ENCODE data around the gene PTPRD. TPM values are rescaled to one million over a fixed set of nuclear protein-coding genes. Genes with fewer than 3 reads are reported as not detected.
"Not testable (repeated sequence)": the region's sequence is repeated elsewhere in the genome, so short reads cannot be mapped to it uniquely, and the experiment has no call there.

Gene PTPRD
- total RNA-seq, 1 donor from 2014 or later, result 6.9 TPM

- no peak overlapping the region for H3K27ac ChIP-seq
- no peaks in the 10 kb centered on the region for H3K9me3 ChIP-seq
- no peaks in the 10 kb centered on the region for H3K27me3 ChIP-seq
- intact Hi-C loops (cut with DNase I), result no loop called here
- no peak overlapping the region for H3K4me3 ChIP-seq
- H3K36me3 ChIP-seq, result no peaks in the 10 kb centered on the region
- H3K4me1 ChIP-seq, result no peaks in the 10 kb centered on the region
- TF ChIP-seq, protein P1, sequence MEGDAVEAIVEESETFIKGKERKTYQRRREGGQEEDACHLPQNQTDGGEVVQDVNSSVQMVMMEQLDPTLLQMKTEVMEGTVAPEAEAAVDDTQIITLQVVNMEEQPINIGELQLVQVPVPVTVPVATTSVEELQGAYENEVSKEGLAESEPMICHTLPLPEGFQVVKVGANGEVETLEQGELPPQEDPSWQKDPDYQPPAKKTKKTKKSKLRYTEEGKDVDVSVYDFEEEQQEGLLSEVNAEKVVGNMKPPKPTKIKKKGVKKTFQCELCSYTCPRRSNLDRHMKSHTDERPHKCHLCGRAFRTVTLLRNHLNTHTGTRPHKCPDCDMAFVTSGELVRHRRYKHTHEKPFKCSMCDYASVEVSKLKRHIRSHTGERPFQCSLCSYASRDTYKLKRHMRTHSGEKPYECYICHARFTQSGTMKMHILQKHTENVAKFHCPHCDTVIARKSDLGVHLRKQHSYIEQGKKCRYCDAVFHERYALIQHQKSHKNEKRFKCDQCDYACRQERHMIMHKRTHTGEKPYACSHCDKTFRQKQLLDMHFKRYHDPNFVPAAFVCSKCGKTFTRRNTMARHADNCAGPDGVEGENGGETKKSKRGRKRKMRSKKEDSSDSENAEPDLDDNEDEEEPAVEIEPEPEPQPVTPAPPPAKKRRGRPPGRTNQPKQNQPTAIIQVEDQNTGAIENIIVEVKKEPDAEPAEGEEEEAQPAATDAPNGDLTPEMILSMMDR (IDR thresholded peaks at IDR 0.05), result no peak
- no peak for DNase-seq (ENCODE audit: low spot score in 2 of 2)
Observed at GRCh38 chr9:10387282-10387681, 225.5 kb downstream of the PTPRD start.

- intact Hi-C loops (cut with DNase I), result no loop called here
- Histone ChIP-seq H3K36me3 (no peaks in the 10 kb centered on the region), H3K27ac (no peak overlapping the region), H3K4me3 (no peak overlapping the region), H3K27me3 (no peaks in the 10 kb centered on the region), H3K4me1 (no peaks in the 10 kb centered on the region), H3K9me3 (no peaks in the 10 kb centered on the region)
- no peak for DNase-seq (ENCODE audit: low spot score in 2 of 2)
- TF ChIP-seq, protein P1 (IDR thresholded peaks at IDR 0.05), result no peak
Observed at GRCh38 chr9:10371824-10372223, 241.0 kb downstream of the PTPRD start.

DNA sequence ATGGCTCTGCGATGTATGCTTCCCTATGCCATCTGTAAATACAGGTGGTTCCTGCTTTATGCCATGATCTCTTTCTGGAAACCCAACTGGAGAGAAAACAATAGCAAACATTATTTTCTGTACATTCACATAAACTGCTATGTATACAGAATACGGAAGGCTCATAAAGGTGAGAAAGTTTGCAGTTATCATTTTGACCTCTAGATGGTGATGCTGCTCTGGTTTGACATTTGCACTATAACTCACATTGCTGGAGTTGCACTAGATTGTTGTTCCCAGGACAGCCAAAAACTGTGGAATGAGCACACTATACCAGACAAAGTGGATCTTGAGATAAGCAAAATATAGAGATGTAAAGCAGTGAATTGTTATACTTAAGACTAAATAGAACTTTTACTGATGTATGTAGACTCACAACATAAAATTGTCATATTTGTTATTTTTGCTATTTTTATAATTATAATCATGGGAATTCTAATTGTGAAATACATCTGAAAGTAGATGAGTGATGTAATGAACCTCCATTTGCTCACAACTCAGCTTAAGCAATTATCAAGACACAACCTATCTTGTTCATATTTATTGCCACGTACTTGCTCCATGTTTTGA is 246.5 kb downstream of the PTPRD start:
- TF ChIP-seq, protein P1 (IDR thresholded peaks at IDR 0.05), result peak in 1 of 3 experiments; percentile 27
- Histone ChIP-seq H3K9me3 (no peaks in the 10 kb centered on the region), H3K4me1 (no peaks in the 10 kb centered on the region), H3K27me3 (no peaks in the 10 kb centered on the region), H3K36me3 (no peaks in the 10 kb centered on the region), H3K4me3 (no peak overlapping the region), H3K27ac (no peak overlapping the region)
- no peak for DNase-seq (ENCODE audit: low spot score in 2 of 2)
- intact Hi-C loops (cut with DNase I), result no loop called here

- Histone ChIP-seq H3K4me1 (no peaks in the 10 kb centered on the region), H3K9me3 (no peaks in the 10 kb centered on the region), H3K27me3 (no peaks in the 10 kb centered on the region), H3K4me3 (no peak overlapping the region), H3K36me3 (no peaks in the 10 kb centered on the region), H3K27ac (no peak overlapping the region)
- no peak for DNase-seq (ENCODE audit: low spot score in 2 of 2)
- TF ChIP-seq, protein P1 (IDR thresholded peaks at IDR 0.05), result no peak
- intact Hi-C loops (cut with DNase I), result no loop called here
Observed at GRCh38 chr9:10354591-10354990, 258.2 kb downstream of the PTPRD start.

DNA sequence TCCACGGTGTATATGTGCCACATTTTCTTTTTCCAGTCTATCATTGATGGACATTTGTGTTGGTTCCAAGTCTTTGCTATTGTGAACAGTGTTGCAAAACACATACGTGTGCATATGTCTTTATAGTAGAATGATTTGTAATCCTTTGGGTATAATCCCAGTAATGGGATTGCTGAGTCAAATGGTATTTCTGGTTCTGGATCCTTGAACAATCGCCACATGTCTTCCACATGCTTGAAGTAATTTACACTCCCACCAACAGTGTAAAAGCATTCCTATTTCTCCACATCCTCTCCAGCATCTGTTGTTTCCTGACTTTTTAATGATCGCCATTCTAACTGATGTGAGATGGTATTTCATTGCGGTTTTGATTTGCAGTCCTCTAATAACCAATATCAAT is 267.2 kb downstream of the PTPRD start:
- H3K4me3 ChIP-seq; DNase-seq (ENCODE audit: low spot score in 2 of 2); H3K4me1 ChIP-seq; H3K36me3 ChIP-seq; H3K27ac ChIP-seq; H3K27me3 ChIP-seq; H3K9me3 ChIP-seq; intact Hi-C loops (cut with DNase I): not testable (repeated sequence)

DNA sequence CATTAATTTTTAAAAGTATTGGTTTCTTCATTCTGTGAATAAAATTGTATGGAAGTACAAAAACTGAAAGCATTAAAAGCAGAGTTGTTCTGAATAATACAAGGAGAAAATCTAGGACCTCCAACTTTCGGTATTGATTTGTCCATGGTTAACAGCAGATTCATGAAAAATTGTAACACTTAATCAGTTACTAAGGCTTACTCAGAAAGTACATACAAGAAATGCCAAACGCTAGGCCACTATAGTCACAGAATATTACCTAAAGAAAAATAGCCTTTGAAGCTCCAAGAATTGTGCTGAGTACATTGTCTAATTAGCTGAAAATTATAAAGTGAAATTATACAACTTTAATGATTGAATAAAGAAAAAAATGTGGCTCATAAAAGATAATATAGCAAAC is 271.7 kb downstream of the PTPRD start:
- H3K9me3 ChIP-seq, result no peaks in the 10 kb centered on the region
- no peak for DNase-seq (ENCODE audit: low spot score in 2 of 2)
- TF ChIP-seq, protein P1 (IDR thresholded peaks at IDR 0.05), result no peak
- H3K36me3 ChIP-seq, result no peaks in the 10 kb centered on the region
- no peaks in the 10 kb centered on the region for H3K4me1 ChIP-seq
- no peak overlapping the region for H3K4me3 ChIP-seq
- no peaks in the 10 kb centered on the region for H3K27me3 ChIP-seq
- intact Hi-C loops (cut with DNase I), result no loop called here
- H3K27ac ChIP-seq, result no peak overlapping the region
